Measurements from ENCODE around the gene N4BP3. TPM values are rescaled to one million over a fixed set of nuclear protein-coding genes. Genes with fewer than 3 reads are reported as not detected.

The N4BP3 gene
- total and polyA plus RNA-seq, 2 experiments from 2014 or later, result 9.8 to 58.2 TPM

DNA sequence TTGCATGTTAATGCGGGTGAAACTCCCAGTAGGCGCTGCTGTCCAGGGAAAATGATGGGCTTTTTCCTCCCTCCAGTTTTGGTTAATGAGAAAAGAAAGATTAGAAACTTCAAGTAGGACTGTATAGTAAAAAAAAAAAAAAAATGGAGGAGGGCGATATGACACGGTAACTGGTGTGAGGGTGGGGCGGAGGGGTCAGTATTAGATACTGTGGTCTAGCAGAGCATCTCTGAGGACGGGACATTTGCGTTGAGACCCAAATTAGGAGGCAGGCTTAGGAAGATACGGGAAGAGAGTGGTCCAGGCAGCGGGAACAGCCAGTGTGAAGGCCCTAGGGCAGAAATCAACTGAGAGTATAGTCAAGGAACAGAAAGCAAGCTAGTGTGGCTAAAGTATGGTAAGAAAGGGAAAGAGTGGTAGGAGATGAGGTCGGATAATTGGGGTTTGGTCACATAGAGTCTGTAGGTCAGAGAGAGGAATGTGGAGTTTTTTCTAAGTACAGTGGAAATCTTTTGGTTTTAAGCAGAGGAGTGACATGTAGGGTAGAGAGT is 18.2 kb downstream of the N4BP3 start:
- H3K4me1 ChIP-seq (ENCODE audit: insufficient read depth), result peaks cover 19% of the 10 kb centered on the region
- Mint-ChIP-seq H3K4me3 (peak overlapping the region; percentile 85), H3K9me3 (peaks cover 3% of the 10 kb centered on the region; the same call in 1 of the 3 replicates), H3K36me3 (ENCODE audit: low read depth) (peaks cover 57% of the 10 kb centered on the region), H3K27ac (peak overlapping the region; percentile 86), H3K4me1 (peaks cover 57% of the 10 kb centered on the region), H3K27me3 (ENCODE audit: insufficient read depth, low read depth, poor library complexity) (peaks cover 19% of the 10 kb centered on the region)
- H4K20me1 ChIP-seq (replicated peaks; ENCODE audit: insufficient read depth), result peaks cover 7% of the 10 kb centered on the region
- H2AFZ ChIP-seq, result no peak overlapping the region
- peaks cover 18% of the 10 kb centered on the region; the same call in 1 of the 2 replicates for H3F3A ChIP-seq (replicated peaks; ENCODE audit: low read depth)
- peak overlapping the region; percentile 98 for H3K4me2 ChIP-seq
- DNase-seq (ENCODE audit: low spot score) (peak; percentile 30), ATAC-seq (no peak)
- no peak for TF ChIP-seq JUNB (IDR thresholded peaks at IDR 0.05; ENCODE audit: unreplicated experiment)
- TF ChIP-seq CTCF (conservative IDR thresholded peaks at IDR 0.05; ENCODE audit: low read depth in 2 of 2), result no peak
- no peak for TF ChIP-seq ZNF462 (CRISPR knock-in tag; IDR thresholded peaks at IDR 0.05)
- no peak for TF ChIP-seq ZNF114 (CRISPR knock-in tag; IDR thresholded peaks at IDR 0.05)
- TF ChIP-seq, protein P1, sequence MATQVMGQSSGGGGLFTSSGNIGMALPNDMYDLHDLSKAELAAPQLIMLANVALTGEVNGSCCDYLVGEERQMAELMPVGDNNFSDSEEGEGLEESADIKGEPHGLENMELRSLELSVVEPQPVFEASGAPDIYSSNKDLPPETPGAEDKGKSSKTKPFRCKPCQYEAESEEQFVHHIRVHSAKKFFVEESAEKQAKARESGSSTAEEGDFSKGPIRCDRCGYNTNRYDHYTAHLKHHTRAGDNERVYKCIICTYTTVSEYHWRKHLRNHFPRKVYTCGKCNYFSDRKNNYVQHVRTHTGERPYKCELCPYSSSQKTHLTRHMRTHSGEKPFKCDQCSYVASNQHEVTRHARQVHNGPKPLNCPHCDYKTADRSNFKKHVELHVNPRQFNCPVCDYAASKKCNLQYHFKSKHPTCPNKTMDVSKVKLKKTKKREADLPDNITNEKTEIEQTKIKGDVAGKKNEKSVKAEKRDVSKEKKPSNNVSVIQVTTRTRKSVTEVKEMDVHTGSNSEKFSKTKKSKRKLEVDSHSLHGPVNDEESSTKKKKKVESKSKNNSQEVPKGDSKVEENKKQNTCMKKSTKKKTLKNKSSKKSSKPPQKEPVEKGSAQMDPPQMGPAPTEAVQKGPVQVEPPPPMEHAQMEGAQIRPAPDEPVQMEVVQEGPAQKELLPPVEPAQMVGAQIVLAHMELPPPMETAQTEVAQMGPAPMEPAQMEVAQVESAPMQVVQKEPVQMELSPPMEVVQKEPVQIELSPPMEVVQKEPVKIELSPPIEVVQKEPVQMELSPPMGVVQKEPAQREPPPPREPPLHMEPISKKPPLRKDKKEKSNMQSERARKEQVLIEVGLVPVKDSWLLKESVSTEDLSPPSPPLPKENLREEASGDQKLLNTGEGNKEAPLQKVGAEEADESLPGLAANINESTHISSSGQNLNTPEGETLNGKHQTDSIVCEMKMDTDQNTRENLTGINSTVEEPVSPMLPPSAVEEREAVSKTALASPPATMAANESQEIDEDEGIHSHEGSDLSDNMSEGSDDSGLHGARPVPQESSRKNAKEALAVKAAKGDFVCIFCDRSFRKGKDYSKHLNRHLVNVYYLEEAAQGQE (IDR thresholded peaks at IDR 0.05; ENCODE audit: unreplicated experiment), result no peak
- TF ChIP-seq EZH2phosphoT487 (IDR thresholded peaks at IDR 0.05; ENCODE audit: unreplicated experiment), result no peak
- TF ChIP-seq NANOG (IDR thresholded peaks at IDR 0.05; ENCODE audit: borderline replicate concordance), result no peak
- TF ChIP-seq STAT1 (IDR thresholded peaks at IDR 0.05; ENCODE audit: unreplicated experiment), result no peak
- TF ChIP-seq EZH2 (IDR thresholded peaks at IDR 0.05; ENCODE audit: low read depth, unreplicated experiment), result no peak
- no peak for TF ChIP-seq ETS1 (IDR thresholded peaks at IDR 0.05)
- TF ChIP-seq CREB1 (CRISPR knock-in tag; IDR thresholded peaks at IDR 0.05; ENCODE audit: low read depth), result no peak
- TF ChIP-seq POLR2AphosphoS5 (IDR thresholded peaks at IDR 0.05; ENCODE audit: low read depth), result no peak
- TF ChIP-seq ZNF331 (CRISPR knock-in tag; IDR thresholded peaks at IDR 0.05; ENCODE audit: low read depth), result no peak
- H3K9me2 ChIP-seq (ENCODE audit: insufficient read depth), result no peaks in the 10 kb centered on the region
- peaks cover 54% of the 10 kb centered on the region for H3K79me2 ChIP-seq (replicated peaks; ENCODE audit: insufficient read depth)
- H3K36me3 ChIP-seq (ENCODE audit: insufficient read depth), result peaks cover 12% of the 10 kb centered on the region
- H3K4me3 ChIP-seq, result peak overlapping the region; percentile 91
- no peaks in the 10 kb centered on the region for H3K27me3 ChIP-seq (ENCODE audit: insufficient read depth)
- peak overlapping the region; percentile 95 for H3K27ac ChIP-seq (ENCODE audit: low read depth)
